Mononuclear cell (primary cell): Measurements from ENCODE around the gene ESRP2. TPM values are rescaled to one million over a fixed set of nuclear protein-coding genes. Genes with fewer than 3 reads are reported as not detected.

Source experiments
- H3K27me3 ChIP-seq: 2 replicates; pipeline ENCODE4 v1.6.0; 2011; ENCODE audit warnings: low read length, control low read depth; ENCODE audit not compliant: insufficient read depth
- H3K4me1 ChIP-seq: 2 replicates; pipeline ENCODE4 v1.5.1; 2011; ENCODE audit warnings: mild to moderate bottlenecking, low read length, control low read depth; ENCODE audit not compliant: insufficient read depth
- H3K4me3 ChIP-seq: 2 replicates; pipeline ENCODE4 v1.5.1; 2011; ENCODE audit warnings: mild to moderate bottlenecking, low read length, moderate library complexity
- H3K9me3 ChIP-seq: 2 replicates; pipeline ENCODE4 v1.5.1; 2011; ENCODE audit warnings: low read depth, mild to moderate bottlenecking, control low read depth, low read length
- total RNA-seq: library from RNA; depleted of rRNA; stranded (reverse); fragments of >200 nt; gene quantifications from one replicate; pipeline ENCODE4 v1.2.3, GENCODE V29; 2012

ESRP2 gene
- total RNA-seq, 1 donor = 0.10 TPM

GRCh38 chr16:68251832-68252231, 15.9 kb upstream of the ESRP2 start:
- Histone ChIP-seq H3K4me1 (peaks cover 26% of the 10 kb centered on the region), H3K4me3 (no peak overlapping the region), H3K27me3 (no peaks in the 10 kb centered on the region), H3K9me3 (no peaks in the 10 kb centered on the region)

- Histone ChIP-seq H3K4me3 (no peak overlapping the region), H3K9me3 (no peaks in the 10 kb centered on the region), H3K4me1 (peaks cover 31% of the 10 kb centered on the region), H3K27me3 (no peaks in the 10 kb centered on the region)
Observed at GRCh38 chr16:68250951-68251350, 15.0 kb upstream of the ESRP2 start.

DNA sequence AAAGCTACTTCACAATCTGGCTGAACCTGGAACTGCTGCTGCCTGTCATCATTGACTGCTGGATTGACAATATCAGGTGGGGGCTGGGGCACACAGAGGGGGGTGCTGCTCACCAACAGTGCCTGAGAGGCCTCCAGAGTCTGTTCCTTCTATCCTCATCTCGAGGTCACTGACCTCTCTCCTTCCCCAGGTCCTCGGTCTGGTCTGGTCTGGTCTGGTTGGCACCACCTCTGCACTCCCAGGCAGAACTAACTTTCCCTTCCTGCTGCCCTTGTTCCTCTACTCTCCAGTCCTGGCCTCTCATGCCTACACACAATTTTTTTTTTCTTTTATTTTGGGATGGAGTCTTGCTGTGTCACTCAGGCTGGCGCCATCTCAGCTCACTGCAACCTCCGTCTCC, 13.4 kb upstream of the ESRP2 start:
- no peaks in the 10 kb centered on the region for H3K9me3 ChIP-seq
- no peaks in the 10 kb centered on the region for H3K27me3 ChIP-seq
- peaks cover 42% of the 10 kb centered on the region for H3K4me1 ChIP-seq
- no peak overlapping the region for H3K4me3 ChIP-seq

- no peaks in the 10 kb centered on the region for H3K9me3 ChIP-seq
- no peak overlapping the region for H3K4me3 ChIP-seq
Observed at GRCh38 chr16:68247932-68248331, 12.0 kb upstream of the ESRP2 start.

GRCh38 chr16:68247400-68247799, 11.5 kb upstream of the ESRP2 start:
- no peak overlapping the region for H3K4me3 ChIP-seq

More at GRCh38 chr16:68247932-68248331, 12.0 kb upstream of the ESRP2 start:
- Histone ChIP-seq H3K4me1 (peaks cover 45% of the 10 kb centered on the region), H3K27me3 (no peaks in the 10 kb centered on the region)

GRCh38 chr16:68246666-68247065, 10.7 kb upstream of the ESRP2 start:
- H3K4me3 ChIP-seq = no peak overlapping the region
- peaks cover 38% of the 10 kb centered on the region for H3K4me1 ChIP-seq
- H3K9me3 ChIP-seq = no peaks in the 10 kb centered on the region
- no peaks in the 10 kb centered on the region for H3K27me3 ChIP-seq

More at GRCh38 chr16:68247400-68247799, 11.5 kb upstream of the ESRP2 start:
- H3K27me3 ChIP-seq = no peaks in the 10 kb centered on the region
- H3K9me3 ChIP-seq = no peaks in the 10 kb centered on the region
- H3K4me1 ChIP-seq = peaks cover 44% of the 10 kb centered on the region

DNA sequence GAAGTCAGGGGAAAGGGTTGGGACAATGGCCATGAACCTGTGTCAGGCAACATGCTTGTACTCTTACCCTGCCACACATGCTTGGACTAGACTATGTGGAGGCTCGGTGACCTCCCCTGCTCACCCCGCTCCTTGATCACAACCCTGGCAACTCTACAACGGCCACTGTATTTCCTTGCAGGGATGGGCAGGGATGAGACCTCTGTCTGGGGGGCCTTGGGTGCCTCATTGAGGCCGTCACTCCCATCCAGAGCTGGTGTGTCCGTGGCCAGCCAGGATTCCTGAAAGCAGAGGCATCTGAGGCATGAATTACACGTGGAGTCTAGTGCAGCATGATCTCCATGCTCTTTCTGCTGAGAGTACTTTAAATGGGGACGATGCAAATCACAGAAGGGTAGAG, 10.2 kb upstream of the ESRP2 start:
- Histone ChIP-seq H3K9me3 (no peaks in the 10 kb centered on the region), H3K27me3 (no peaks in the 10 kb centered on the region), H3K4me1 (peaks cover 38% of the 10 kb centered on the region), H3K4me3 (peak overlapping the region; percentile 88)

GRCh38 chr16:68244903-68245853, 9.3 kb upstream of the ESRP2 start, which contains the start of gene PLA2G15:
TSS of gene PLA2G15 (plus strand) at chr16:68245373. CDS start at chr16:68245427, 54 bp downstream.
- H3K4me3 ChIP-seq = peak within 1 kb of the TSS; percentile 88
- H3K4me1 ChIP-seq = peaks cover 39% of the 10 kb centered on the region
- no peaks in the 10 kb centered on the region for H3K27me3 ChIP-seq
- no peaks in the 10 kb centered on the region for H3K9me3 ChIP-seq

DNA sequence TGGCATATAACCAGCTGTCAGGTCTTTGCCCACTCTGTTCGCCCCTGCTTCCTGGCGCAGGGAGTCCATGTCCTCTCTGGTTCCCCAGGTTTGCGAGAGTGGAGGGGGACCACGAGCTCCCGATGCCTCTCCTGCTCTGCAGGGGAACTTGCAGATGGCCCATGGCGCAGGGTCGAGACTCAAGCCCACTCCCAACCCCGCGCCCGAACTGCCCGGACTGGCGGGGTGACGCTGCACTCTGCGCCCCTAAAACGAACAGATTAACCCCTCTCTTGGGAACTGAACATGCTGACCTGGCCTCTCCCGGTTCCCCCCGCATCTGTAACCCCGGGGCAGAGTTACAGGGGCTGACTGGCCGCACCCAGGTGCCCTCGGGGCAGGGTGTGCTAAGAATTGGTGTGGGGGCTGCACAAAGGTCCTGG, 8.6 kb upstream of the ESRP2 start:
- H3K27me3 ChIP-seq = no peaks in the 10 kb centered on the region
- peak overlapping the region; percentile 88 for H3K4me3 ChIP-seq
- no peaks in the 10 kb centered on the region for H3K9me3 ChIP-seq
- peaks cover 46% of the 10 kb centered on the region for H3K4me1 ChIP-seq

GRCh38 chr16:68242926-68243858, 7.3 kb upstream of the ESRP2 start:
- Histone ChIP-seq H3K9me3 (no peaks in the 10 kb centered on the region), H3K4me1 (peaks cover 55% of the 10 kb centered on the region), H3K4me3 (no peak overlapping the region), H3K27me3 (no peaks in the 10 kb centered on the region)

GRCh38 chr16:68242085-68242484, 6.2 kb upstream of the ESRP2 start:
- Histone ChIP-seq H3K9me3 (no peaks in the 10 kb centered on the region), H3K4me1 (peaks cover 53% of the 10 kb centered on the region), H3K4me3 (no peak overlapping the region), H3K27me3 (no peaks in the 10 kb centered on the region)

GRCh38 chr16:68238029-68238345, 2.1 kb upstream of the ESRP2 start:
- no peaks in the 10 kb centered on the region for H3K9me3 ChIP-seq
- peaks cover 40% of the 10 kb centered on the region for H3K4me1 ChIP-seq
- H3K27me3 ChIP-seq = peaks cover 7% of the 10 kb centered on the region
- peak overlapping the region; percentile 54 for H3K4me3 ChIP-seq

DNA sequence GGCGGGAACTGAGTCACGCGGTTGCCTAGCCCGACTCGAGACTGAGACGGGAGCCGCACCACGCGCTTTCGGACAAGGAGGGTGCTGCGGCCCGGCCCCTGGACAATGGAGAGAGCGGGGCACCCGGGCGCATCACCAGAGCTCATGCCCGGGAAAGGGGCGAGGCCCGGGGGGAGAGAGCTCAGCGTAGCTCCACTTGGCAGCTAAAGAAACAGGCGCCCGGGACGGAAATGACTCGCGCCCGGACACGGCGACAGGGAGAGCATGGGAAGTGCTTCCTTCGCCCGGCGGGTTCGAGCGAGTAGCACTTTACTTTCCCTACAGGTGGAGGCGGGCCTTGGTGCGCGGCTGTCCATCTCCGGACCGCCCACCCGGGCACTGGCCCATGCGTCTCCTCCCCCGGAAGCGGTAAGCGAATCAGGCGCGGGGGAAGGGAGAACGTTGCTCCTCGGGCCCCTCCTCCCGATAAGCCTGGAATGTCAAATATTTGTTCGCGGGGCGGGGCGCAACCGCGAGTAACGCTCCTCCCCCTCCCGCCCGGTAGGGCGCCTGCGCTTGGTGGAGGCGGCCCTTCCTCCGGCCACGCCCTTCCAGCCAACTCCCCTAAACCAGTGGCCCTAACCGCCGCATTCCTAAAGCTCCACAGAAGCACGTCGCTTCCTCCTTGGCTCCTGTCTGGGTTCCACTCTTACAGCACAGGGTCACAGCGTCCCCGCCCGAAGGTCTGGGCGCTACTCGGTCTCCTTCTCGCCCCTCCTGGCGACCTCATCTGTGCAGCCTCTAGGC, 1.5 kb upstream of the ESRP2 start:
- H3K4me3 ChIP-seq = peak overlapping the region; percentile 54
- H3K4me1 ChIP-seq = peaks cover 40% of the 10 kb centered on the region
- peaks cover 7% of the 10 kb centered on the region for H3K27me3 ChIP-seq
- no peaks in the 10 kb centered on the region for H3K9me3 ChIP-seq

- Histone ChIP-seq H3K9me3 (no peaks in the 10 kb centered on the region), H3K4me1 (peaks cover 40% of the 10 kb centered on the region), H3K4me3 (peak overlapping the region; percentile 54), H3K27me3 (peaks cover 7% of the 10 kb centered on the region)
Observed at GRCh38 chr16:68236826-68237242, 907 bp upstream of the ESRP2 start.
